ENCODE results near the gene DNAJC7. TPM values are rescaled to one million over a fixed set of nuclear protein-coding genes. Genes with fewer than 3 reads are reported as not detected.

Gene DNAJC7
- total RNA-seq, 2 donors from 2014 or later: 82.7 to 103 TPM

- no peaks in the 10 kb centered on the region for H3K36me3 ChIP-seq
- no peaks in the 10 kb centered on the region for H3K9me3 ChIP-seq
- no peak for DNase-seq
- intact Hi-C loops (cut with DNase I): no loop called here
- no peaks in the 10 kb centered on the region for H3K4me1 ChIP-seq
- H3K9ac ChIP-seq (ENCODE audit: low read depth in 2 of 2, low read length in 2 of 2): no peak overlapping the region
- no peak overlapping the region for H3K4me3 ChIP-seq
- H3K27ac ChIP-seq: no peak overlapping the region
- H3K27me3 ChIP-seq: no peaks in the 10 kb centered on the region
- TF ChIP-seq CTCF (IDR thresholded peaks at IDR 0.05): no peak
Observed at GRCh38 chr17:42009170-42009569, 8.1 kb downstream of the DNAJC7 start.

DNA sequence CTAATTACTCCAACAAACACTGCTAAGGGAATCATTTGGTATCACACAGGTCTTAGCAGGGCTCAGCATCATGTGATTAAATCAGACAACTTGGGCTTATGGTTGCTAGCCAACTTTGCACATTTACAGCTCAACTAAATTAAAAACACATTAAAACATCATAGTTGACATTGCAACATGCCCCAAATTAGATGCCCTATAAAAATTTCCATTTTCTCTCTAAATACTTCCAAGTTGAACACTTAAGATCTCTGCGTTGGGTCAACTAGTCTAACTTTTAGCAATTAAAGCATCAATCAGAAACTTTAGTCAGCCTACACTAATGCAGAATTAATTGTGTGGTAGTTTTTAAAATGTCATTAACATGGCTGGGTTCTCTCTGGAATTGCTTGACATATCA, 12.1 kb downstream of the DNAJC7 start:
- intact Hi-C loops (cut with DNase I): no loop called here
- Histone ChIP-seq H3K4me3 (no peak overlapping the region), H3K9me3 (no peaks in the 10 kb centered on the region), H3K36me3 (no peaks in the 10 kb centered on the region), H3K9ac (ENCODE audit: low read depth in 2 of 2, low read length in 2 of 2) (no peak overlapping the region), H3K27me3 (no peaks in the 10 kb centered on the region), H3K4me1 (peaks cover 11% of the 10 kb centered on the region), H3K27ac (no peak overlapping the region)
- DNase-seq: no peak
- TF ChIP-seq CTCF (IDR thresholded peaks at IDR 0.05): no peak

GRCh38 chr17:42002792-42003301, 14.4 kb downstream of the DNAJC7 start:
- no peak for TF ChIP-seq CTCF (IDR thresholded peaks at IDR 0.05)
- Histone ChIP-seq H3K9ac (ENCODE audit: low read depth in 2 of 2, low read length in 2 of 2) (no peak overlapping the region), H3K4me3 (no peak overlapping the region), H3K4me1 (peaks cover 11% of the 10 kb centered on the region), H3K9me3 (no peaks in the 10 kb centered on the region), H3K27me3 (no peaks in the 10 kb centered on the region), H3K27ac (peak overlapping the region; percentile 9), H3K36me3 (no peaks in the 10 kb centered on the region)
- DNase-seq: no peak
- intact Hi-C loops (cut with DNase I): no loop called here

- no peak overlapping the region for H3K27ac ChIP-seq
- H3K9ac ChIP-seq (ENCODE audit: low read depth in 2 of 2, low read length in 2 of 2): no peak overlapping the region
- TF ChIP-seq CTCF (IDR thresholded peaks at IDR 0.05): no peak
- H3K4me1 ChIP-seq: peaks cover 11% of the 10 kb centered on the region
- H3K9me3 ChIP-seq: no peaks in the 10 kb centered on the region
- DNase-seq: no peak
- intact Hi-C loops (cut with DNase I): no loop called here
- H3K27me3 ChIP-seq: no peaks in the 10 kb centered on the region
- H3K36me3 ChIP-seq: peaks cover 5% of the 10 kb centered on the region
- H3K4me3 ChIP-seq: no peak overlapping the region
Observed at GRCh38 chr17:42002175-42002791, 15.0 kb downstream of the DNAJC7 start.

DNA sequence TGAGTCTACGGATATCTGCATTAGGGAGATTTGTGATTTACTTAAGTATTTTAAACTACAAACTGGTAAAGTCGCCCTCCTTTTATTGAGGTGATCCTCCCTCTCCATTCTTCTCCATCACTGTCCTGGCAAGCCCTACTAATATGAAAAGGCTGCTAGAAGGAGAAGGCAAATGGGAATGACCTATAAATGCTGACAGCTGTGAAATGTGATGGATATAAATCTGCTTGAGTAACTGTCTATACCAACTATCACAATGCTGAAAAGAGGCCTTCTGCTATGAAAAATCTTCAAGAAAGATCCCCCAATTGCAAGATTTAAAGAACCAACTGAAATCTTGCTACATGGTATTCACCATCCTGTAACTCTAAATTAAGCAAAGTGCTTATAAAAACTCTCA, 15.5 kb downstream of the DNAJC7 start:
- no peak overlapping the region for H3K9ac ChIP-seq (ENCODE audit: low read depth in 2 of 2, low read length in 2 of 2)
- no peaks in the 10 kb centered on the region for H3K9me3 ChIP-seq
- no peak for DNase-seq
- H3K4me1 ChIP-seq: peaks cover 11% of the 10 kb centered on the region
- intact Hi-C loops (cut with DNase I): no loop called here
- H3K27ac ChIP-seq: no peak overlapping the region
- no peaks in the 10 kb centered on the region for H3K27me3 ChIP-seq
- TF ChIP-seq CTCF (IDR thresholded peaks at IDR 0.05): no peak
- H3K4me3 ChIP-seq: no peak overlapping the region
- H3K36me3 ChIP-seq: peaks cover 7% of the 10 kb centered on the region

All from colonic mucosa (tissue), 4 donors.